Right lobe of liver (tissue), 4 donors: ENCODE data around the gene CBX6.

ENCODE experiments used
- CTCF ChIP-seq, 4 donors: fragments of 200-600 bp in 3 of 4; fragments of 450-650 bp in 1 of 4; IDR thresholded peaks; one replicate each; pipeline versions ENCODE4 v1.5.1 to v1.8.0; 2016 to 2022; ENCODE audit warnings: antibody characterized with exemption in 4 of 4, mild to moderate bottlenecking in 2 of 4
- POLR2A ChIP-seq: fragments of 450-650 bp; IDR thresholded peaks from one replicate; pipeline ENCODE4 v1.6.1; 2017; ENCODE audit warnings: antibody characterized with exemption, mild to moderate bottlenecking
- donor health status: DM: no; HTN: no; CAD: no.
- donor health status: DM: no; HTN: no; CAD: no.
- donor health status: DM: no; HTN: yes; CAD: no.

GRCh38 chr22:38868886-38869381 is 3.1 kb downstream of the CBX6 start:
- peak; percentile 68 to 96 (median 92) for TF ChIP-seq CTCF (IDR thresholded peaks at IDR 0.05)
- TF ChIP-seq POLR2A, result no peak
